GM21447 (cell line): ENCODE data around the gene TMEM213.
"Not testable (repeated sequence)": the region's sequence is repeated elsewhere in the genome, so short reads cannot be mapped to it uniquely, and the experiment has no call there.

Experiments
- ATAC-seq: cut with Tn5 transposase; IDR thresholded peaks from one replicate; pipeline ENCODE4 v1.9.1; 2021; ENCODE audit not compliant: unreplicated experiment

The TMEM213 gene

GRCh38 chr7:138796038-138796615 is 1.7 kb upstream of the TMEM213 start:
- no peak for ATAC-seq

GRCh38 chr7:138797046-138797445 is 748 bp upstream of the TMEM213 start:
- not testable (repeated sequence) for ATAC-seq

GRCh38 chr7:138798836-138799235 is 1.0 kb downstream of the TMEM213 start:
- ATAC-seq, result no peak

GRCh38 chr7:138799336-138800000 is 1.7 kb downstream of the TMEM213 start:
- no peak for ATAC-seq

DNA sequence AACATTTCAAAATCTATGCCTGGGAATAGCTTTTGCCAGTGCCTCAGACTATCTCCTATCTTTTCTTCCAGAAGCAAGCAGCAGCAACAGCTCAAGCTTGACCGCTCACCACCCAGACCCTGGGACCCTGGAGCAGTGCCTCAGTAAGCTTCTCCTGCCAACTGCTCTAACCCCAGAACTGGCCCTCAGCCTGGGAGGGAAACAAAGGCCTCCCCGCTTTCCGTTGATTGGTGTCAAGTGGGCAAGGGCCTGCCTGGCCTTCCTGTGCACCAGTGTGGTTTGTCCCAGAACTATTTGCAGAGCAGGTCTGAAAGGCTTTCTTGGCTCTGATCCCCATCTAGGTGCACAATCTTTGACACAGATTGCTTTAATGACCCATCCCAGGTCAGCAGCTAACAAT is 3.5 kb downstream of the TMEM213 start:
- ATAC-seq, result no peak

DNA sequence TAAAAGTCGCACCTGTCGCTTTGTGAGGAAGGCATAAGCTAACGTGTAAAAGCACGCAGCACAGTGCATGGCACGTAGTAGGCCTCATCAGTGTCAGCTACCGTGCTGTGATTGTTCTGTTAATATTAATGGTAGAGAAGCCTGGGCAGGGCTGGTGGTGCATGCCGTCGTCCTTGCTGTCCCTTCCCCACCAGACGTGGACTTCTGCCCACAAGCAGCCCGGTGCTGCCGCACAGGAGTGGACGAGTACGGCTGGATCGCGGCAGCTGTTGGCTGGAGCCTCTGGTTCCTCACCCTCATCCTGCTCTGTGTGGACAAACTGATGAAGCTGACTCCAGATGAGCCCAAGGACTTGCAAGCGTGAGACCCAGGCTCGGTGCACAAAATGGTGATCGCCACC is 4.9 kb downstream of the TMEM213 start:
- no peak for ATAC-seq

GRCh38 chr7:138804618-138805017 is 6.8 kb downstream of the TMEM213 start:
- ATAC-seq, result no peak

DNA sequence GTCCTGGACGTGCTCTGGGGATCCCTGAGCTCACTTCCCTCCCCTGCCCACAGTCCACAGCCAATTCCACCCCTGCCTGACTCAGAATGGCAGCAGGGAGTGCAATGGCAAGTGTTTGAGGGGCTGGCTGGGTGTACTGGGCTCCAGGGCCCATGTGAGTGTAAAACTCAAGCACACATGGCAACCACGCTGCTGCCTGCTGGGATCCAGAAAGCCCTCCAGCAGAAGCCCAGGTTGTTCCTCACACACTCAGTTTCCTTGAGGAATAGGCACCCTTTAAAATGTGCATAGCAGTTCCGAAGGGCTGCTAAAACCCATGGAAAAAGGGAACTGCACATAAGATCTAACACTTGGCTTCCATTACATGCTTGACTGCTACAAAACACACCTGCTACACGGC is 11.6 kb downstream of the TMEM213 start:
- ATAC-seq, result no peak

GRCh38 chr7:138811327-138811726 is 13.5 kb downstream of the TMEM213 start:
- not testable (repeated sequence) for ATAC-seq

DNA sequence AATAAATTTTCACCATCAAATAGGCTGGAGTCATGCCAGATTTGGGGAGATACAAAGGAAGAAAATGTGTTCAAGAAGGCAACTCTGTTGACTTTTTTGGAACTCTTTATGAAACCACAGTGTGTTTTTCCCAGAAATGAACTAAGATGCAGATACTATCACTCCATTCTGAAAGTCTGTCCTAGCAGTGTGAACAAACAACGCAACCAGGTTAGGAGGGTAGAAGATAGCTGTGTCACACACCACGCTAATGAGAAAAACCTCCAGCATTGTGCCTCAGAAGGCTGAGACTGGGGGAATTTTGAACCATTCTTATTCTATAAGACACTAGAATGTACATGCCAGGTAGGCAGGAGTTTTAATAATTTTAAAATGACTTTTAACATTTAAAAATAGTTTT is 16.2 kb downstream of the TMEM213 start:
- ATAC-seq, result no peak

DNA sequence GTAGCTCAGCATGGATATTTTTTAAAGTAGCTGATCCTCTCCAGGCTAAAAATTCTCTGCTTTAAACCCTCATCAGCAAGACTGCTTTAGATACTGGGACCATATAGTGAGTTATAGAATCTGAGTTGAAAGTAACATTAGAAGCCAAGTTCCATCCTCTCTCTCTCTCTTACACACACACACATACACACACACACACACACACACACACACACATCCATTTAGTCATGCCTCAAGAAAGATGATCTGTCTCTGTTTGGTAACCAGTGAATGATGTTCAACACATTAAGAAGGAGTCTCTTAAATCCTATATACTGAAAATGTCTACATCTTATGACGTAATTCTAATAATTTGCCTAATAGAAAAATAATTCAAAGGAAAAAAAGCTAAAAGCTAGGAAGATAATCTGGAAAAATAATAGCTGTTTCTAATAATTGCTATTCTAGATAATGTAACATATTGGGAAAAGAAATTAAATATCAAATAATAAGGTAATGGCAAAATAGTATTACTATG is 17.1 kb downstream of the TMEM213 start:
- no peak for ATAC-seq

DNA sequence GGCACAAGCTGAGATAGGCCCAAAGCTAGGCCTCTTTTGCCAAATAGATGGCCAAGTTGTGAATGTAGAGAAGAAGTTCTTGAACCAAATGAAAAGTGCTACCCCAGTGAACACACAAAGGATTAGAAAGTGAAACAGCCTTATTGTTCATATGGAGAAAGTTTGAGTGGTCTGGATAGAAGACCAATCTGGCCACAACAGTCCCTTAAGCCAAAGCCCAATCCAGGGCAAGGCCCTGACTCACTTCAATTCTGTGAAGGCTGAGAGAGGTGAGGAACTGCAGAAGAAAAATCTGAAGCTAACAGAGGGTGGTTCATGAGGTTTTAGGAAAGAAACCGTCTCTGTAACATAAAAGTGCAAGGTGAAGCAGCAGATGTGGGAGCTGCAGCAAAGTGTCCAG is 18.9 kb downstream of the TMEM213 start:
- ATAC-seq, result no peak

GRCh38 chr7:138819625-138820024 is 21.8 kb downstream of the TMEM213 start:
- no peak for ATAC-seq

GRCh38 chr7:138821912-138822311 is 24.1 kb downstream of the TMEM213 start:
- no peak for ATAC-seq

GRCh38 chr7:138822867-138823535 is 25.2 kb downstream of the TMEM213 start:
- ATAC-seq, result no peak

DNA sequence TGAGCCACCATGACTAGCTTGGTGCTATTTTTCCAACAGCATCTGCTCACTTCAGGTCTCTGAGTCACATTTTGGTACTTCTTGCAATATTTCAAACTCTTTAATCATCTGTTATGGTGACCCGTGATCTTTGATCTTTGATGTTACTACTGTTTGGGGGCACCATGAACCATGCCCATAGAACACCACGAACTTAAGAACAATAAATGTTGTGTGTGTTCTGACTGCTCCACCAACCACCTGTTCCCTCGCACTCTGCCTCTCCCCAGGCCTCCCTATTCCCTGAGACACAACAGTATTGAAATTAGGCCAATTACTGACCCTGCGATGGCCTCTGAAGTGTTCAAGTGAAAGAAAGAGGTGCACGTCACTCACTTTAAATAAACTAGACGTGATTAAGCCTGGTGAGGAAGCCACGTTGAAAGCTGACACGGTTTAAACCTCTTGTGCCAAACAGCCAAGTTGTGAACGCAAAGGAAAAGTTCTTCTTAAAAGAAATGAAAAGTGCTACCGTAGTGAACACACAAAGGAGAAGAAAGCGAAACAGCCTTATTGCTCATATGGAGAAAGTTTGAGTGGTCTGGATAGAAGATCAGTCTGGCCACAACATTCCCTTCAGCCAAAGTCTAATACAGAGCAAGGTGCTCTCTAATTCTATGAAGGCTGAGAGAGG is 27.4 kb downstream of the TMEM213 start:
- no peak for ATAC-seq

DNA sequence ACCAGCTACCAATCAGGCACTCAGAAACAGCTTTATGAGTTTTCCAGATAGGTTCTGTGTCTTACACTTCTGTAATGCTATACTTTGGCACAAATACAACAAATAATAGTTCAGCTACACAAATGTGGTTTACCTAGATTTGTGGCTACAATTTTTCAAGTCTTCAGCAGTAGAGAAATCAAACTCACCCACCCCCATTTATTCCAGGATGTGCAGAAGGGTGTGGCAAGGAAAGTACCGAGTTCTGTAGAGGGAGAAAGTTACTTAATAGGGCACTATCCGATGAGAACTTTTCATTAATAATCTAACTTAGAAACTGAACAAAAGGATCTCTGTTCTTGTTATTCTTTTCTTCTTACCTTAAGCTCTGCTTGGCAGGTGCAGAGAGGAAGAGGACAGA is 30.5 kb downstream of the TMEM213 start:
- ATAC-seq, result no peak

GRCh38 chr7:138829335-138829734 is 31.5 kb downstream of the TMEM213 start:
- ATAC-seq, result no peak

- ATAC-seq, result no peak
Measured at GRCh38 chr7:138832966-138833365, 35.2 kb downstream of the TMEM213 start.

GRCh38 chr7:138833596-138833995 is 35.8 kb downstream of the TMEM213 start:
- no peak for ATAC-seq

DNA sequence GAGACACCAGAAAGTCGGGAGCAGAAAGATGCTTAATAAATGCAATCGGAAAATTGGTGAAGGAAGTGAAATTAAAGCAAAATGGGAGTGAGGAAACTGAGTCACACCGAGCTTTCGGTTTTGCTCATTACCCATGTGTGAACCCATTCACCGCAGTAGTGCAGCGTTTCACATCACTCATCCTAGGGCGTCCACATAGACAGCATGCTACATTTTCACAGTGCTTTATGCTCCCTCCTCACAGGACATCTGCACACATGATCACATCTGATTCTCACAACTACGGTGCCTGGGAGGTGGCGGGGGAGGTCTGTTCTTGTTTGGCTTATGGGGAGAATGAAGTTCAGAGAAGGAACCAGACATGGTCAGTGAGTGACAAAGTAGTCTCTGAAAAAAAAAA is 36.8 kb downstream of the TMEM213 start:
- ATAC-seq, result no peak

DNA sequence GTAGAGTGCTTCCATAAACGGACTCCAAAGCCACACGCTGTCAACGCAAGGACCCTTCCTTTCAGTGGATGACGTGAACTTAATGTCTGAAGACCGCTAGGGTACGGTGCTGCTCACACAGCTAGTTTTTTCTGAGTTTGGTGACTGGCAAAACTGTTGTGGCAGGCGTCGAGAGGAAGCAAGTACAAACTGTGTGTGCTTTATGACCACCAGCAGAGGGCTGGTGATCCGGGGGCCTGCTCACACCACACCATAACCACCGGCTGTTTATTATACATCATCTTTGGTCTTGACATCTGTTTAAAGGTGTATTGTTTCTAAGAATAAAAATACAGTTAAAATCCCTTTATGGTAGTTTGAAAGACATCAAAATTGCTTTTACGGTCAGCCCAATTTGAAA is 37.3 kb downstream of the TMEM213 start:
- no peak for ATAC-seq
